Middle frontal gyrus (tissue), 1 donor: ENCODE measurements around the gene STK39.

Experiments
- DNase-seq: peaks from one replicate; pipeline ENCODE4 v3.0.0-alpha.2; 2015; ENCODE audit warnings: low spot score; ENCODE audit errors: extremely low spot score

STK39 gene

GRCh38 chr2:167962436-167963226 lies 284.8 kb downstream of the STK39 start:
- no peak for DNase-seq

DNA sequence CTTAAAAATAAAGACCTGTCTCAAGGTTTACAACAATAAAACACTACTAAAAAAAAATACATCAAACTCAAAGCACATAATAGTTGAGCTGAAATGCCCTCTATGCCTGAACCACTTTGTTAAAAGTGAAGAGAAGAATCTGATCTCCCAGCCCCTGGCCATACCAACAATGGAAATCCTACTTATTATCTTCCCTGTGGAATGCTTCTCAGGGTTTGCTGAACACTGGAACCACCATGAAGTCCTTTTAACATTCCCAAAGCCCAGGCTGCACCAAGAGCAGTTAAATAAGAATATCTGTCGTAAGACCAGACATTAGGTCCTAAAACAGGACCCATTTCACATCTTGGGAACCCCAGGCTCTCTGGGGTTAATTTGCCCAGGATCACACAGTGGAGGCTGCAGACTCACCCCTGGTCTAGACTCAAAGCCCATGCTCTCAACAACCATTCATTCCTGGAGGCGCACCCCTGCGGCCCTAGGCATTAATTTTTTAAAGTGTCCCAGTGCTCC lies 285.8 kb downstream of the STK39 start:
- no peak for DNase-seq

GRCh38 chr2:167960089-167960747 lies 287.2 kb downstream of the STK39 start:
- no peak for DNase-seq

DNA sequence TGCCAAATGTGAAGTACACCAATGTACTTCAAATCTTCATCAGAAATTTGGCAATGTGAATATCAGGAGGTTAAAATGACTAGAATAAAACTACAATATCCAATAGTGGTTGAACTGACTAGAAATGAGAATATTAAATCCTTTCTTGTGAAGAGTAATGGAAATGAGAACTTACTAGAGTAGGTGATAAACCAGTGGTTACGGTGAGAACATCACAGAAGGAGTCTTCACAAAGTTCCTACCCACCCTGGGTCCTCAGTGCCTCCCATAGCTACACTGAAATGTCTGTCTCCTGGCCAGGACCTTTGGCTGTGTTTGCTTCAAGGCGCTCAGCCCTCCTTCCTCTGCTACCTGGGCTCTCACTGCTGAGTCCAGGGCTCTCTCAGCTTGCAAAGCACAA lies 289.7 kb downstream of the STK39 start:
- DNase-seq, result no peak

GRCh38 chr2:167955264-167955906 lies 292.0 kb downstream of the STK39 start:
- no peak for DNase-seq

DNA sequence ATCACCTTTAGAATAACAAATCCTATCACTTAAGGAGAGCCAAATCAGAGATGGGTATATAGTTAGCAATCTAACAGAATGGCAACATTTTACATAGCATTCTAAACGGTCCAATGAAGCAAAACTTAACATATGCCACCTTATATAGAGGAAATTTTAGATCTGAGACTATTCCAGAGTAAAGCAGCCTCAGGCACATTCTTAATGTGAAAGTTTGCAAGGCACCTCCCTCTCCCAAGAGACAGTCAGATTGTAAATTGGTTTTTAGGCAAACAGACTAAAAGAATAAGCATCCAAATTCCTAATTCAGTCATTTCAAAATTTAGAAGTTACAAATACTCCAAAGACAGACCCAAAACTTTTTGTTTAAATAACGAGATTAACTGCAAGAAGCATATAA lies 292.9 kb downstream of the STK39 start:
- DNase-seq, result no peak

GRCh38 chr2:167953776-167954175 lies 293.6 kb downstream of the STK39 start:
- no peak for DNase-seq

GRCh38 chr2:167950571-167950970 lies 296.8 kb downstream of the STK39 start:
- no peak for DNase-seq

- no peak for DNase-seq
Measured at GRCh38 chr2:167946441-167946841, 301.0 kb downstream of the STK39 start.

- no peak for DNase-seq
Measured at GRCh38 chr2:167945660-167946368, 301.6 kb downstream of the STK39 start.

GRCh38 chr2:167944825-167945659 lies 302.4 kb downstream of the STK39 start:
- DNase-seq, result no peak

- no peak for DNase-seq
Measured at GRCh38 chr2:167943897-167944296, 303.5 kb downstream of the STK39 start.

DNA sequence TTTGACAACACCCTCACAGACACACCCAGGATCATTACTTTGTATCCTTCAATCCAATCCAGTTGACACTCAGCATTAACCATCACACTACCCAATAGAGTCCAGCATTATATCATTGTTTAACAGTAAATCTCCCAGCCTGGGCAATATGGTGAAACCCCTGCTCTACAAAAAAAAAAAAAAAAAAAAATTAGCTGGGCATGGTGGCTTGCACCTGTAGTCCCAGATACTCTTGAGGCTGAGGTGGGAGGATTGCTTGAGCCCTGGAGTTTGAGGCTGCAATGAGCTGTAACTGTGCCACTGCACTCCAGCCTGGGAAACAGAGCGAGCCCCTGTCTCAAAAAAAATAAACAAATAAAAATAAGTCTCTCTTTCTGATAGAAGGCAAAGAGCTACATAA lies 304.0 kb downstream of the STK39 start:
- DNase-seq, result no peak

DNA sequence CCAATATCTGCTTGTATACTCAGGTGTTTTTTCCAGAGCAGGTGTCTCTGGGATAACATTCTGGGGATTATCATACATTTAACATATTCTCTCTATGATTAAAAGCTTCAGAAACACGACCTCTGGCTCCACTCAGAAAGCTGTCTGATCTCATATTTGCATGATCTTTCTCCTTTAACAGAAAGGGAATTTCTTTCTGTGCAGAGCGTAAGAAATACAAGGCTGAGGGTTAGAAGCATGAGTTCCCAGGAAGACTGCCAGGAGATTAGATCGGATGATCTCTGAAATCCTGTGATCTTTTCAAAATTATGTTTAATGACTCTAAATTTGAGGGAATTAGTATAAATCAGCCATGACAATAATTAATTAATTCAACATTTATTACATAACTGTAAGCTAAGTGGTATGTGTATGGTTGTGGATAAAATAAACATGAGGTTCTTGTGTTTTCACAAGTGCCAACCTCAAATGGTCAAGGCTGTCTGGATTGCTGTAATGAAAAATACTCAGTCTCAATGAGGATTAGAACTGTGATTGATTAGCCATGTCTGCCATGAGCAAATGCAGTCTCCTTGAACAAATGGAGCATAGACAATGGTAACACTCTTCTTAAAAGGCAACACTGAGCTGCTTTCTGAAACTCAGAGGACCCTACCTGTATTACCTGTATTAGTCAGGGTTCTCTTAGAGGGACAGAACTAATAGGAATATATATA lies 304.9 kb downstream of the STK39 start:
- no peak for DNase-seq

DNA sequence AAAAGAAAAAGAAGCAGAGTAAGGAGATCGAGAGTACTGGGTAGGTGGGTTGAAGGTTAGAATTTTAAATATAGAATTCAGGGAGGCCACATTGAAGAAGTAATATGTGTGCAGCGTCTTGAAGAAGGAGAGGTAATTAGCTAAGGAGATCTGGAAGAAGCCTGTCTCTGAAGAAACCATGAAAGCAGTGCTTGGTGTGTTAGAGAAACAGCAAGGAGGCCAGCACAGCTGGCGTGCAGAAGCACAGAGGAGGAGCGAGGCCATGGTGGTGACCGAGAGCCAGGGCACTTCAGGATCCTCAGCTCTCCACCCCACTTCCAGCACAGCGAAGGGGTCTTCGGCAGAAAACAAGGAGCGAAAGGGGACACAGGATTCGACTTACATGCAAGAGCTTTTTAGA lies 305.8 kb downstream of the STK39 start:
- DNase-seq, result no peak

- no peak for DNase-seq
Measured at GRCh38 chr2:167940734-167941507, 306.5 kb downstream of the STK39 start.

DNA sequence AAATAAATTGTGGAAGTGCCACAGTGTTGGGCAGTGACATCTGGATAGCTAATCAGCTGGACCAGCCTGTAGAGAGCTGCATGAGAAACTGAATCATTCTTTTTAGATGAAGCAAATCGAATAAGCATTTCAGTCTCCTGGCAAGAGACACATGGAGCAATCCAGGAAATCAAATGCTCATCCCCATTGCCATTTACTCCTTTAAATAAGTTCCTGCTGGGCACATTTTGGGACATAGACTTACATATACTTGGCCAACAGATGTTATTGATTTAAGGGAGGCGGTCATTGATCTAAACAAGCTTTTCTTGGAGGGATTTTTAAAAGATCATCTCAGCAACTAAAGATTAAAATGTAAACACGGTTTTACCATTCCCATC lies 307.1 kb downstream of the STK39 start:
- DNase-seq, result no peak

DNA sequence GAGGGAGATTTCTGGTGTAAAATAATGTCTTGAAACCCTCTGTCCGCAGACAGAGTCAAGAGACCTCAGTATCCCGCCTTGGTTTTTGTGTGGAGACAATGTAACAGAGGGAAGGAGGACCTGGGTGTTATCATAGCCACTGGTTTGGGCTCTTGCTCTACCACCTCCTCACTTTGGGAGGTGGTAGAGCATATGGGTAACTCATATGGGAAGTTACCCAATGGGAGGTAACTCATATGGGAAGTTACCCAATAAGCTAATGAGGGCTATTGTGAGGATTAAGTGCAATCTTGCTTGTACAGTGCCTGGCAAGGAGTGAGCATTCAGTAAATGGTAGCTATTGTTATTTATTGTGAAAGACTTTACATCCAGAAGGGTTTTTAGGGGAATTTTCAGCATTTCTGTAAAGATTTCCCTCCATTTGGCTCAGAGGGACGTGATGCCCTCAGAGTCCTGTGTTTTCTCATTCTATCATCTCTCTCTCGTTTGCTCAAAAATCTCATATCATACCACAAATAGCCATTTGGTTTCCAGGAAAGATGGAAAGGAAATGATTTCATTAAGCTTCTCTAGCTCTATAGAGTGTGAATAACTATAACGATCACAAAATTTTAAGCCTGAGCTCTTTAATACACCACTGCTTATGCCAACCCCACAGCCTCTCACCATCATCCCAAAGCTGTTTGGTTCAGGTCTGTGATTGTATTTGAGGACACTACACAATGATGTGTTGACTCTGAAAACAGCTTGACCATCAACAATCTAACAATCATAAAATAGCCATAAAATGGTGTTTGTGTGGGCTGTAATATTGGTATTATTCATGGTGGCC lies 307.7 kb downstream of the STK39 start:
- no peak for DNase-seq
